HG03135 (cell line): ENCODE results near the gene OR5A2.
"Not testable (repeated sequence)": the region's sequence is repeated elsewhere in the genome, so short reads cannot be mapped to it uniquely, and the experiment has no call there.

Source experiments
- ATAC-seq: cut with Tn5 transposase; IDR thresholded peaks from one replicate; pipeline ENCODE4 v1.9.1; 2021; ENCODE audit warnings: mild to moderate bottlenecking, moderate library complexity; ENCODE audit not compliant: unreplicated experiment

Gene OR5A2, protein sequence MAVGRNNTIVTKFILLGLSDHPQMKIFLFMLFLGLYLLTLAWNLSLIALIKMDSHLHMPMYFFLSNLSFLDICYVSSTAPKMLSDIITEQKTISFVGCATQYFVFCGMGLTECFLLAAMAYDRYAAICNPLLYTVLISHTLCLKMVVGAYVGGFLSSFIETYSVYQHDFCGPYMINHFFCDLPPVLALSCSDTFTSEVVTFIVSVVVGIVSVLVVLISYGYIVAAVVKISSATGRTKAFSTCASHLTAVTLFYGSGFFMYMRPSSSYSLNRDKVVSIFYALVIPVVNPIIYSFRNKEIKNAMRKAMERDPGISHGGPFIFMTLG

GRCh38 chr11:59426361-59427067, at the start of gene OR5A2:
Gene OR5A2 (minus strand): TSS chr11:59426413. CDS start chr11:59422953, 3,460 bp downstream.
- no peak for ATAC-seq

- no peak for ATAC-seq
Measured at GRCh38 chr11:59475176-59475575, 49.0 kb upstream of the OR5A2 start.

DNA sequence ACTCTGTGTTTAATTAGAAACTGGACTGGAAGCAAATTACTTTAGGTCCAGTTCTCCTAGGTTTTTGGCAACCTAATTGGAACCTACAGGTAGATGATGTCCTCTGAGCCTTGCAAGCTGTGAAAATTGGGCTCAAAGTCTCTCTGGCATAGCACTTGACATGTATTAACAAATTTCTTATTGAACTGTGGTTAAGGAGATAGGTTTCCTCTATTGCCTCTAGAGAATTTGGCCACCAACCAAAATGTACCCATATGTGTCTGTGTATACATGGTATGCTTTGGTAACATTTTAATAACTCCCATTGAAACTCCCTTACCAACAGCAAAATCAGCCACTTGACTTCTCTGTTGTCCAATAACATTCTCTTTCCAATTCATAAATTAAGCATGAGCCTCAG, 46.8 kb upstream of the OR5A2 start, which contains the start of gene OR4D10:
TSS of gene OR4D10 (plus strand) at position 301 of the 400 bp plus-strand sequence. CDS start 4,115 bp downstream, outside the sequence.
- no peak for ATAC-seq

DNA sequence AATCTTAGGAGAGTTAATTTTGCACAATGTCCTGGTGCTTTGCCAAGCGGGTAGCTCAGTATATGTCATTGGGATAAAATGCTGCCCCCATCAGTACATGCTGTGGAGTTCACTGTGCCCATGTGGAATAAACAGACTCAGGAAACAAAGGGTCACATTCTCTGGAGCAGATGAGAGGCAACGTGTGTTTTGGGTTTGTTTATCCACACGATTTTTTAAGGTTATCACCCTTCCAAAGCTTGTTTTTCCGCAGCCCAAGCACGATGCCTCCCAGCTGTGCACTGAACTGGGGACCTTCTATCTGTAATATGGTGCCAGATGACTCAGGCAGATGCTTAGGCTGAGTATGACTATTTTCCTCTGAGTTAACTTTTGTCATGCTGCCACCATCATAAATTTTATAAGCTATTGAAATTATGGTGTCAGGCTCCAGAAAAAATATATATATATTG, 37.0 kb upstream of the OR5A2 start:
- ATAC-seq: no peak

DNA sequence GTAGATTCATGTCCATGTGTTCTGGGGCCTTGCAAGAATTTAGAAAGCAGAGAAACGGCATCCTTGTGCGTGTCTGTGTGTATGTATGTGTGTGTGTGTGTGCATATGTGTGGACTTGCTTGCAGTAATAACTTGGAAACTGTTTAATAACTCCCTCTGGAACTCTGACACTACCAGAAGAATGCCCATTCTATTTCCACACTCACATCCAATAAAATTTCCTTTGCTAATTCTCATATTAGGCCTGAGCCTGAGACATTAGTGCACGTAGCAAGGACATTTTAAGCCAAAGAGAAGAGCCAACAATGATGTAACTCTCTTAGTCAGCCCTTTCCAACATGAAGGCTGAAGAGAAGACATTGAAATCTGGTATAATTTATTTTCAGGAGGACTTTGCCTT, 33.7 kb upstream of the OR5A2 start:
- no peak for ATAC-seq

DNA sequence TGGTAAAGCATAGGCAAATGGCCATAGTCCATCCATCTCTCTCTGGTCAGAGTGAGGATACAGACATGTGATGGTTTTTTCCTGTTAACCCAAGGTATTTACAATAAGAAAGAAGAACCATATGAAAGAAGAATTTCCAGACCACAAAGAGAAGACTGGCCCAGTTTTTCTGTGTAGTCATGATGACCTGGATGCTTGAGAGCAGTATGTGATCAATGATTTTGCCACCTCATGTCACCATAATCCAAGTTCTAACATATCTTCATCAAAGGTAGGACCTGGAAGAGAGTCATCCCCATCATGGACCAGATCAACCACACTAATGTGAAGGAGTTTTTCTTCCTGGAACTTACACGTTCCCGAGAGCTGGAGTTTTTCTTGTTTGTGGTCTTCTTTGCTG, 30.4 kb upstream of the OR5A2 start, which contains the start of gene OR4D6:
TSS of gene OR4D6 (plus strand) at position 301 of the 400 bp plus-strand sequence. CDS start at position 301, 0 bp downstream.
- ATAC-seq: no peak

DNA sequence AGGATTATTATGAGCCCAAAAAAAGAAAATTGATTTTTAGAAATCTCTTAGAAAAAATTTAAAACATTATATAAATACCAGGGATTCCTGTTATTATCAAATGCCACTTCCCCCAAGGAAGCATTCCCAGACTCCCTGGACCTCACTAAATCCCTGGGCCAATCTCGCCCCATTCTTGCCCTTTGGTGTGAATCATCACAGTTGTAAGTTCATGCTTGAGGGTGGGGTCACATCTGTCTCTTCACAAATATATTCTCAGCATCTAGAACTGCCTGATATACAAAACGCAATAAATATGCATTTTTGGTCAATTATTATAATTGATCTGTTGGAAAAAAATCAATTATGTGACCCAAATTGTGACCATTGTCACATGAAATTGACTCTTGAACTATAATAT, 22.3 kb upstream of the OR5A2 start:
- ATAC-seq: no peak

DNA sequence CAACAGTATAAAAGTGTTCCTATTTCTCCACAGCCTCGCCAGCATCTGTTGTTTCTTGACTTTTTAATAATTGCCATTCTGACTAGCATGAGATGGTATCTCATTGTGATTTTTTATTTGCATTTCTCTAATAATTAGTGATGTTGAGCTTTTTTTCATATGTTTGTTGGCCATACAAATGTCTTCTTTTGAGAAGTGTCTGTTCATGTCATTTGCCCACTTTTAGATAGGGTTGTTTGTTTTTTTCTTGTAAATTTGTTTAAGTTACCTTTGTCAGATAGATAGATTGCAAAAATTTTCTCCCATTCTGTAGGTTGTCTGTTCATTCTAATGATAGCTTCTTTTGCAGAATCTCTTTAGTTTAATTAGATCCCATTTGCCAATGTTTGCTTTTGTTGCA, 19.4 kb upstream of the OR5A2 start:
- not testable (repeated sequence) for ATAC-seq

DNA sequence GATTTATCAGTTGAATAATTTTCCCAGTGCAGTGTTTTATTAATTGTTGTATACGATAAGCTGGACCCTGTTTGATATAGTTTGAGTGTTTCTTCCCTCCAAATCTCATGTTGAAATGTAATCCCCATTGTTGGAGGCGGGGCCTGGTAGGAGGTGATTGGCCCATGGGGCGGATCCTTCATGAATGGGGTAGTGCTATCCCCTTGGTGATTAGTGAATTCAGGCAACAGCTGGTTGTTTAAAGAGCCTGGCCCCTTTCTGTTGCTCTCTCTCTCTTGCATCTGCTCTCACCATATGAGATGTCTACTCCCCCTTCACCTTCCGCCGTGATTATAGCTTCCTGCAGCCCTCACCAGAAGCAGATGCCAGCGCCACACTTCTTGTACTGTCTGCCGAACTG, 11.6 kb upstream of the OR5A2 start:
- no peak for ATAC-seq

- no peak for ATAC-seq
Measured at GRCh38 chr11:59436169-59436568, 10.0 kb upstream of the OR5A2 start, which contains the start of gene OR5A1. Gene OR5A1 (plus strand): TSS chr11:59436469. CDS start chr11:59443169, 6,700 bp downstream.

- no peak for ATAC-seq
Measured at GRCh38 chr11:59429924-59430516, 3.8 kb upstream of the OR5A2 start.

- no peak for ATAC-seq
Measured at GRCh38 chr11:59427068-59427382, 812 bp upstream of the OR5A2 start.

GRCh38 chr11:59425131-59425530, 1.1 kb downstream of the OR5A2 start:
- no peak for ATAC-seq

DNA sequence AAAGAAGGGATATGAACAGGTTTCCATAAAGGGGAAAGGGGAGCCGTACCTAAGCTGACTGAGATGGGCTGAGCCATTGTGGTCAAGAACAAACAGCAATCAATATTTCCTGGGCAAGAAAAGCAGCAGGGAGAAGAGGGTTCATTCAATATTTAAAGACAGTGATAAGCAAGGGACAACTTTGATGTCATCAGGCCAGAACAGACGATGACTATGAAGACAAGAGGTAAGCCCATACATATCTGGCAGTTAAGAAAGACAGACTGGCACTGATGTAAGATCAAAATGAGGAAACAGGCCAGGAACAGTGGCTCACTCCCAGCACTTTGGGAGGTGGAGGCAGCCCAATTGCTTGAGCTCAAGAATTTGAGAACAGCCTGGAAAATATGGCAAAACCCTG, 2.4 kb downstream of the OR5A2 start:
- ATAC-seq: no peak

DNA sequence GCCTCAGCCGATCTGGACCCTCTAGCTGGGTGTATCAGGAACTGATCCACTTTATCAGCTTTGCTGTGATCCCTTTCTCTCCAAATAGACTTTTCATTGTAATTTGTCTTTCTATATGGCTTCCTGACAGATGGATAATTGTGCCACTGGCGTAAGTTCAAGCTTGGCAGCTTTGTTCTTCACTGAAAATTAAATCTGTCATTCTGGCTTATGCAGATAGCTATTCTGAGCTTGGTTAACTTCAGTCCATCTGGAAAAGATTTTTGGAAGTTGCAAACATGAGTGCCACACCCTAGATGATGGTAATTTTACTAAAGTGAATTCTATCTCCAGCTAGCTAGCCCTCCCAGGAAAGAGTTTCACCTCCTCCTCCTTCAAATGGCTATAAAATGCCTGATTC, 8.1 kb downstream of the OR5A2 start:
- ATAC-seq: no peak

DNA sequence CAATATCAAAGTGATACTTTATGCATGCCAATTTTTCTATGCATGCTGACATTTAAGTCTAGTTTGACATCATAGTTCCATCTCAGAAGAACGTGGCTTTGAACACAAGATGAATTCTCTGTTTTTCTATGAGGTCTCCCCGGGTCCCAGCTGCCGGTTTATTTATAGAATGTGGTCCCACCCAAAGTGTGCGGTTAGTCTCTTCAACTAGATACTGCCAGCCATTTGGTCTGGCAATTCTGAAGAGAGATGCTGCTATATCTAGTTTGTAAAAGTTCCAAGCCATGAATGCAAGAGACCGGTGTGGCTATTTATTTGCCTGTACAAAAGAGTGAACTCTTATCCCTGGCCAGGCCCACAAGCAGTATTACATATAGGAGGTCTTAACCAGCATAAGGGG, 9.2 kb downstream of the OR5A2 start:
- ATAC-seq: no peak

DNA sequence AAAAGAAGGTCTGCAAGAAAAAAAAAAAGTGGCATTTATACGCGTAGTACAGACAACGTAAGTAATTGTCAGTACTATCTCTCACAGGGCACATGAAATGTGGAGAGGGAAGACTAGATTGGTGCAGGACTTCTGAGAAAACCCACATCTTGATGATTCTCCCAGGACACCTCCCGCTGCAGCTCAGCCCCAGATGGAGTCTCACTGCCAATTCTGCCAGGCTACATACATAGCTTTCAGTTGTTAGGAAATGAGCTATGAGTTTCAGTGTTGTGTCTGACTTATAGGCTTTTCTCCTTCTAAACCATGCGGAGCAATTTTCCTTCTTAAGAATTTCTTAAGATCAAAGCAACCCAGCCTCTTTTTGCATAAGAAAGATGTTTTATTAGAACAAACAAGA, 9.6 kb downstream of the OR5A2 start:
- no peak for ATAC-seq

- ATAC-seq: no peak
Measured at GRCh38 chr11:59415111-59415510, 11.1 kb downstream of the OR5A2 start.

- no peak for ATAC-seq
Measured at GRCh38 chr11:59413646-59414045, 12.6 kb downstream of the OR5A2 start.

GRCh38 chr11:59403546-59403945, 22.7 kb downstream of the OR5A2 start:
- ATAC-seq: no peak

- ATAC-seq: no peak
Measured at GRCh38 chr11:59401262-59401552, 25.0 kb downstream of the OR5A2 start.
